HepG2 (cell line): ENCODE data around the gene USP2. TPM values are rescaled to one million over a fixed set of nuclear protein-coding genes. Genes with fewer than 3 reads are reported as not detected.

Source experiments
- ATF7 ChIP-seq, 2 experiments: fragments of 450-650 bp in 1 of 2; sonication (generic) in 1 of 2; formaldehyde crosslinking in 1 of 2; IDR thresholded peaks; 2 replicates each; pipeline versions ENCODE4 v1.4.0 to v1.6.1; 2016 to 2020; ENCODE audit warnings: antibody characterized with exemption in 1 of 2, mild to moderate bottlenecking in 1 of 2, missing genetic modification reagents in 1 of 2
- CCDC6 ChIP-seq: sonication (generic); formaldehyde crosslinking; IDR thresholded peaks from 2 replicates; pipeline ENCODE4 v1.8.1; 2022; ENCODE audit warnings: mild to moderate bottlenecking, missing genetic modification reagents, moderate library complexity
- FOXA3 ChIP-seq: IDR thresholded peaks from 2 replicates; pipeline ENCODE4 v1.6.1; 2016; ENCODE audit warnings: missing genetic modification reagents, missing compliant biosample characterization
- GLI4 ChIP-seq: sonication (generic); formaldehyde crosslinking; IDR thresholded peaks from 2 replicates; pipeline ENCODE4 v1.5.1; 2020; ENCODE audit warnings: missing genetic modification reagents, mild to moderate bottlenecking, moderate library complexity, borderline replicate concordance
- GRHL1 ChIP-seq: sonication (generic); formaldehyde crosslinking; conservative IDR thresholded peaks from 2 replicates; pipeline ENCODE4 v1.8.0; 2022; ENCODE audit warnings: missing genetic modification reagents
- HES4 ChIP-seq: sonication (generic); formaldehyde crosslinking; IDR thresholded peaks from 2 replicates; pipeline ENCODE4 v1.9.0; 2021; ENCODE audit warnings: mild to moderate bottlenecking, missing genetic modification reagents, borderline replicate concordance
- KLF9 ChIP-seq: IDR thresholded peaks from 2 replicates; pipeline ENCODE4 v1.6.1; 2016; ENCODE audit warnings: low read depth
- MEIS1 ChIP-seq: sonication (generic); formaldehyde crosslinking; IDR thresholded peaks from 2 replicates; pipeline ENCODE4 v1.9.0; 2021; ENCODE audit warnings: mild to moderate bottlenecking, missing genetic modification reagents, moderate library complexity, borderline replicate concordance
- PLRG1 ChIP-seq: fragments of 450-650 bp; conservative IDR thresholded peaks from 2 replicates; pipeline ENCODE4 v1.6.1; 2016
- SCMH1 ChIP-seq: sonication (generic); formaldehyde crosslinking; IDR thresholded peaks from 2 replicates; pipeline ENCODE4 v1.9.0; 2021; ENCODE audit warnings: missing genetic modification reagents, mild to moderate bottlenecking, borderline replicate concordance
- SMARCC2 ChIP-seq: fragments of 450-650 bp; IDR thresholded peaks from 2 replicates; pipeline ENCODE4 v1.6.1; 2017; ENCODE audit warnings: antibody characterized with exemption, mild to moderate bottlenecking
- TEAD3 ChIP-seq: optimal IDR thresholded peaks from 2 replicates; pipeline ENCODE3; 2016; ENCODE audit warnings: borderline replicate concordance
- TMF1 ChIP-seq: sonication (generic); formaldehyde crosslinking; IDR thresholded peaks from 2 replicates; pipeline ENCODE4 v1.8.1; 2022; ENCODE audit warnings: low read depth, missing genetic modification reagents
- ZBTB20 ChIP-seq: sonication (generic); formaldehyde crosslinking; IDR thresholded peaks from 2 replicates; pipeline ENCODE4 v1.8.1; 2023; ENCODE audit warnings: missing genetic modification reagents, low read depth, mild to moderate bottlenecking, borderline replicate concordance
- ZBTB34 ChIP-seq: sonication (generic); formaldehyde crosslinking; IDR thresholded peaks from 2 replicates; pipeline ENCODE4 v1.8.0; 2022; ENCODE audit warnings: mild to moderate bottlenecking, missing genetic modification reagents
- ZBTB4 ChIP-seq: sonication (generic); formaldehyde crosslinking; IDR thresholded peaks from 2 replicates; pipeline ENCODE4 v1.4.0; 2020; ENCODE audit warnings: missing genetic modification reagents, mild to moderate bottlenecking, borderline replicate concordance
- ZEB1 ChIP-seq: IDR thresholded peaks from 2 replicates; pipeline ENCODE4 v1.6.1; 2012; ENCODE audit warnings: mild to moderate bottlenecking, low read depth, inconsistent platforms; ENCODE audit not compliant: insufficient replicate concordance
- ZNF143 ChIP-seq: sonication (generic); formaldehyde crosslinking; IDR thresholded peaks from 2 replicates; pipeline ENCODE4 v1.4.0; 2020; ENCODE audit warnings: missing genetic modification reagents
- ZNF557 ChIP-seq: sonication (generic); formaldehyde crosslinking; IDR thresholded peaks from 2 replicates; pipeline ENCODE4 v1.4.0; 2020; ENCODE audit warnings: missing genetic modification reagents
- ZNF619 ChIP-seq: sonication (generic); formaldehyde crosslinking; IDR thresholded peaks from 2 replicates; pipeline ENCODE4 v1.4.0; 2020; ENCODE audit warnings: mild to moderate bottlenecking, missing genetic modification reagents
- ZNF761 ChIP-seq: sonication (generic); formaldehyde crosslinking; conservative IDR thresholded peaks from 2 replicates; pipeline ENCODE4 v1.4.0; 2020; ENCODE audit warnings: mild to moderate bottlenecking, missing genetic modification reagents
- polyA plus RNA-seq, 8 experiments: library from polyadenylated mRNA; depleted of rRNA in 3 of 8; stranded (reverse) in 7 of 8; unstranded in 1 of 8; fragments of >200 nt; fragmentation: Illumina TruSeq in 4 of 8; extraction: Trizol in 4 of 8; gene quantifications; 2 replicates each; pipeline versions ENCODE4 v1.2.1 to v1.2.3, GENCODE V29; 2011 to 2016; ENCODE audit warnings: low read depth in 4 of 8, missing spikeins in 1 of 8, mixed read lengths in 1 of 8; ENCODE audit not compliant: insufficient read depth in 1 of 8
- total RNA-seq, 5 experiments: library from RNA; depleted of rRNA; stranded (reverse); fragments of >200 nt; fragmentation: Illumina TruSeq; extraction: Trizol; gene quantifications; 2 replicates each; pipeline ENCODE4 v1.2.3, GENCODE V29; 2016; ENCODE audit warnings: low read depth in 1 of 5

The USP2 gene
- total and polyA plus RNA-seq, 2 of the 13 experiments (the other 11 are each of a cell fraction or from before 2014, with no cell fraction given), result 2.5 to 6.0 TPM

- TF ChIP-seq GRHL1 (CRISPR knock-in tag) (no peak), ZBTB4 (CRISPR knock-in tag) (no peak), FOXA3 (CRISPR knock-in tag) (peak; percentile 40), SCMH1 (CRISPR knock-in tag) (no peak), KLF9 (CRISPR knock-in tag) (peak; percentile 90; the same call in 1 of the 2 replicates), PLRG1 (no peak), GLI4 (CRISPR knock-in tag) (0 out of 2 replicates have a peak, but pooled peaks have one; percentile 60), HES4 (CRISPR knock-in tag) (peak; percentile 57; the same call in 1 of the 2 replicates), ATF7 (IDR thresholded peaks at IDR 0.05) (no peak), ATF7 (CRISPR knock-in tag; IDR thresholded peaks at IDR 0.05) (no peak; the same call in 1 of the 2 replicates), SMARCC2 (no peak), ZEB1 (no peak), ZNF619 (CRISPR knock-in tag) (0 out of 2 replicates have a peak, but pooled peaks have one; percentile 28), TEAD3 (CRISPR knock-in tag) (peak; percentile 52), MEIS1 (CRISPR knock-in tag) (0 out of 2 replicates have a peak, but pooled peaks have one; percentile 7), ZNF761 (CRISPR knock-in tag) (no peak; the same call in 1 of the 2 replicates), ZBTB20 (CRISPR knock-in tag) (peak; percentile 45; the same call in 1 of the 2 replicates), ZBTB34 (CRISPR knock-in tag) (no peak; the same call in 1 of the 2 replicates), ZNF557 (no peak; the same call in 1 of the 2 replicates), CCDC6 (peak; percentile 27; the same call in 1 of the 2 replicates), ZNF143 (CRISPR knock-in tag) (no peak), TMF1 (CRISPR knock-in tag) (no peak)
These were observed at the start of gene USP2 (continued) for GRCh38 chr11:119381181-119381988.
